ENCODE results near the gene MYH11.
"Not testable (repeated sequence)": the region's sequence is repeated elsewhere in the genome, so short reads cannot be mapped to it uniquely, and the experiment has no call there.

The MYH11 gene

DNA sequence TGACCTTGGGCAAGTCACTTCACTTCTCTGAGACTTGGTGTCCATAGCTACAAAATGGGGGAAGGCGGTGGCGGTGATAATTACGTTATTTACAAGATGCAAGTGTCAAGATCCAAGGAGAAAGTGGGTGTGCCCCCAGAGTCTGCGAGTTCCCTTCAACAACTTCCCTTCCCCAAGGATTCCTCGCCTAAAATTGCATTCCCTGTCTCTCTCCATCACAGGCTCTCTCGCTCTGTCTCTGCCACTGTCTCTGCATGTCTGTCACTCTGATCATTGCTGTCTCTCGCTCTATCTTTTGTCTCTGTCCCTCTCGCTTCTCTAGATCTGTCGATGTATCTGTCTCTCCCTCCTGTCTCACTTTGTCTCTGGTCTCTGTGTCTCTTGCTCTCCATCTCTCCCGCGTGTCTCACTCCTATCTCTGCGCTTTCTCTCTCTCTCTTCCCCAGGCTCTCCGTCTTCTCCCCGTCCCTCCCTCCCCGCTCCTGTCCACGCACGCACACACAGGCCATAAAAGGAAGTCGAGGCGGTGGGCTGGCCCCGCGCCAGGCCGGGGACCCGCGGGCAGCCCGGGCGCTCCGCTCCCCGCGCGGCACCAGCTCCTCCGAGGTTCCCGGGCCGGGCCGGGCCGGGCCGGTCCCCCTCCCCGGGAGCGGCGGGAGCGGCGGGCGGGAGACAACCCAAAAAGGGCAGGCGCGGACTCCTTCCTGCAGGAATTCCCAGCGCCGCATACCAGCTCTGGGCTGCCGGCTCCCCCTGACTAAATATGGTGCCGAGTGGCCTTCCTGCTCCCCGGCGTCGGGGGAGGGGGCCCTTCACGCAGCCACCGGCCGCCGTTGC, 1.1 kb upstream of the MYH11 start:
- in situ Hi-C loops (cut with HindIII; ENCODE audit: low sequenced_read_pairs) = no loop called here
- no peak for DNase-seq (ENCODE audit: low read depth, low spot score)
- TF ChIP-seq, protein P1, sequence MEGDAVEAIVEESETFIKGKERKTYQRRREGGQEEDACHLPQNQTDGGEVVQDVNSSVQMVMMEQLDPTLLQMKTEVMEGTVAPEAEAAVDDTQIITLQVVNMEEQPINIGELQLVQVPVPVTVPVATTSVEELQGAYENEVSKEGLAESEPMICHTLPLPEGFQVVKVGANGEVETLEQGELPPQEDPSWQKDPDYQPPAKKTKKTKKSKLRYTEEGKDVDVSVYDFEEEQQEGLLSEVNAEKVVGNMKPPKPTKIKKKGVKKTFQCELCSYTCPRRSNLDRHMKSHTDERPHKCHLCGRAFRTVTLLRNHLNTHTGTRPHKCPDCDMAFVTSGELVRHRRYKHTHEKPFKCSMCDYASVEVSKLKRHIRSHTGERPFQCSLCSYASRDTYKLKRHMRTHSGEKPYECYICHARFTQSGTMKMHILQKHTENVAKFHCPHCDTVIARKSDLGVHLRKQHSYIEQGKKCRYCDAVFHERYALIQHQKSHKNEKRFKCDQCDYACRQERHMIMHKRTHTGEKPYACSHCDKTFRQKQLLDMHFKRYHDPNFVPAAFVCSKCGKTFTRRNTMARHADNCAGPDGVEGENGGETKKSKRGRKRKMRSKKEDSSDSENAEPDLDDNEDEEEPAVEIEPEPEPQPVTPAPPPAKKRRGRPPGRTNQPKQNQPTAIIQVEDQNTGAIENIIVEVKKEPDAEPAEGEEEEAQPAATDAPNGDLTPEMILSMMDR (IDR thresholded peaks at IDR 0.05; ENCODE audit: low read depth, low read length) = no peak
- peak overlapping the region; percentile 24 for H3K4me3 ChIP-seq (ENCODE audit: low read depth, low read length)

GRCh38 chr16:15856182-15856581, 646 bp downstream of the MYH11 start:
- in situ Hi-C loops (cut with HindIII; ENCODE audit: low sequenced_read_pairs) = no loop called here
- H3K4me3 ChIP-seq (ENCODE audit: low read depth, low read length) = no peak overlapping the region
- TF ChIP-seq, protein P1 (IDR thresholded peaks at IDR 0.05; ENCODE audit: low read depth, low read length) = no peak
- no peak for DNase-seq (ENCODE audit: low read depth, low spot score)

DNA sequence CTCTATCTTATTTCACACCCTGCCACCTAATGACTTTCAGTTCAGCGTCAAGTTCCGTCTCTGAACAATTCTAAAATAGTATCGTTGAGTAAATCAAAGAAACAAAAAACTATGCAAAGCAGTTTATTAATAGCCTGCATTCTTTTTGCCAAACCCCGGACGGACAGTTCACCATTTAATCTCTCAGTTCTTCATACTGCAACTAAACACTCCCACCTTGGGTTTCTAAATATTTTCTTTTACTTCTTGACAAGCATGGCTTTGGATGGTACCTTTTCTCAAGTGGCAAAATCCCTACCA, 1.2 kb downstream of the MYH11 start:
- H3K4me3 ChIP-seq (ENCODE audit: low read depth, low read length) = no peak overlapping the region
- TF ChIP-seq, protein P1 (IDR thresholded peaks at IDR 0.05; ENCODE audit: low read depth, low read length) = no peak
- DNase-seq (ENCODE audit: low read depth, low spot score) = no peak
- in situ Hi-C loops (cut with HindIII; ENCODE audit: low sequenced_read_pairs) = no loop called here

DNA sequence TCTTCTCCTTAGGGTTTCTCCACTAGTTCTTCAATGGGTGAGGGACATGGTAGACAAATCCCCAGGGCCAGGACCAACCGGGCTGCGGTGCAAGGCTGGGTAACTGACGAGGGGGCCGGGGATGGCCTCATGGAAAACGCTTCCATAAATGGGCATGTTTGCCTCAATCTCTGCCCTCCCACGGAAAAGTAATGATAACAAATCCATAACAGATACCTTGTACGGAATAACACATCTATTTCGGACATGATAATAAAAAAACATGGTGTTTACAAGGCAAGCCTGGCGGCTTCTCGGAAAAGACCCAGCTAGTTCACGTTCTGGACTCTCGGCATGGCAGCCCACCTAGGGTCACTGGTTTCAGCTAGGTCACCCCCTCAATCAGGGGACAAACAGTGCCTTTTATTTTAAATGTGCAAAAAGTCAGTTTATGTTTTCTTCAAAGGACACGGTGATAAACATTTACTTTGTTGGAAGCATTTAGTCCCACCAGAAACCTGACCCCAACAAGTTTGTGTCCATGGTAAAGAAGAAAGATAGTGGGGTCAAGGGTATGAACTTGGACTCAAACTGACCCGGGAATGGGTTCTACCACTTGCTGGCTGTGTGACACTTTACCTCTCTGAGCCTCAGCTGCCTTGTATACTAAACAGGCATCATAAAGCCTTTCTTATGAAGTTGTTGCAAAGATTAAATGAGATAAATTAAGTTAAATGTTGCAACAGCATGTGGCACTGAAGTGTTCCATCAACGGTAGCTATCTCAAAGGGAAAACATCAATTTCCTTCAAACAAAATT, 1.7 kb downstream of the MYH11 start:
- no peak overlapping the region for H3K4me3 ChIP-seq (ENCODE audit: low read depth, low read length)
- in situ Hi-C loops (cut with HindIII; ENCODE audit: low sequenced_read_pairs) = no loop called here
- no peak for DNase-seq (ENCODE audit: low read depth, low spot score)
- TF ChIP-seq, protein P1 (IDR thresholded peaks at IDR 0.05; ENCODE audit: low read depth, low read length) = no peak

DNA sequence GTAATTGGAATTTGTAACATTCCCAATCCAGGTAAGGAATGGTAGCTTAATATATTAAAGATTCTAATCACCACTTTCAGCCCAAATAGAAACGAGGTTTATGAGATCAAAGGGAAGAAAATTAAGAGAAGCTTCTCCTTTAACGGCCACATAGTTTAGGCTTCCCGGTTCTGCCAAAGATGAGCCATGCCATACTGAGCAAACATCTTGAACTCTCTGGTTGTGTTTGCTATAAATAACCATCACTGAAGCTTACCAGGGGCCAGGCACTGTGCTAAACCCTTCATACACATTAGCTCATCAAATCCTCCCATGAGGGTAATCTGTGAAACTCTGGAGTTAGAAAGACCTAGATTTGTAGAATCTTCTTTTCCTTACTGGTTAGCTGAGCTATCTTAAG, 2.8 kb downstream of the MYH11 start:
- in situ Hi-C loops (cut with HindIII; ENCODE audit: low sequenced_read_pairs) = no loop called here
- no peak for DNase-seq (ENCODE audit: low read depth, low spot score)
- no peak overlapping the region for H3K4me3 ChIP-seq (ENCODE audit: low read depth, low read length)
- TF ChIP-seq, protein P1 (IDR thresholded peaks at IDR 0.05; ENCODE audit: low read depth, low read length) = no peak

GRCh38 chr16:15853021-15853420, 3.8 kb downstream of the MYH11 start:
- TF ChIP-seq, protein P1 (IDR thresholded peaks at IDR 0.05; ENCODE audit: low read depth, low read length) = no peak
- H3K4me3 ChIP-seq (ENCODE audit: low read depth, low read length) = no peak overlapping the region
- no peak for DNase-seq (ENCODE audit: low read depth, low spot score)
- in situ Hi-C loops (cut with HindIII; ENCODE audit: low sequenced_read_pairs) = no loop called here

DNA sequence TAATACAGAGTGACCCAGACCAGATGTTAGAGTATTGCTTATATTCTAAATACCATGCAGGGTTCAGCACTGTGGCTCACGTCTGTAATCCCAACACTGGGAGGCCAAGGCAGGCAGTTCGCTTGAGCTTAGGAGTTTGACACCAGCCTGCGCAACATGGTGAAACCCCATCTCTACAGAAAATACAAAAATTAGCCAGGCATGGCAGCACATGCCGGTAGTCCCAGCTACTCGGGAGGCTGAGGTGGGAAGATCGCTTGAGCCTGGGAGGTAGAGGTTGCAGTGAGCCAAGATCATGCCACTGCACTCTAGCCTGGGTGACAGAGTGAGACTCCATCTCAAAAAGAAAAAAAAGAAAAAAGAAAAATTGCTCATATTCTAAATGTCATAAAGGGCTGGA, 6.3 kb downstream of the MYH11 start:
- H3K4me3 ChIP-seq (ENCODE audit: low read depth, low read length); DNase-seq (ENCODE audit: low read depth, low spot score); in situ Hi-C loops (cut with HindIII; ENCODE audit: low sequenced_read_pairs): not testable (repeated sequence)

Measured in astrocyte of the spinal cord (primary cell).